ENCODE results near the gene TIMP1. TPM values are rescaled to one million over a fixed set of nuclear protein-coding genes. Genes with fewer than 3 reads are reported as not detected.

The TIMP1 gene
- 10 to 100 TPM; 50.9 to 71.3 (median 68.6) TPM for total RNA-seq
- 53.6 TPM for total RNA-seq (2013)

GRCh38 chrX:47581731-47582647 is at the start of gene TIMP1:
Gene TIMP1 (plus strand): TSS chrX:47582436. CDS start chrX:47583416, 980 bp downstream.
- WGBS (ENCODE audit: insufficient coverage): 6% methylated on average over 20 of the region's 28 CpGs
- peak within 1 kb of the TSS in 1 of 2 donors; percentile 88 for H3K27ac Mint-ChIP-seq
- peak; percentile 70 to 82 for DNase-seq
- no peaks in the 10 kb centered on the region for H3K36me3 Mint-ChIP-seq
- Histone ChIP-seq H3K9me3 (ENCODE audit: control insufficient read depth, insufficient read depth, low read length) (no peaks in the 10 kb centered on the region), H3K4me3 (ENCODE audit: low read length) (peak within 1 kb of the TSS; percentile 52), H3K36me3 (ENCODE audit: control insufficient read depth, insufficient read depth, low read length) (no peaks in the 10 kb centered on the region), H3K27me3 (ENCODE audit: control insufficient read depth, insufficient read depth, low read length) (no peaks in the 10 kb centered on the region), H3K4me1 (ENCODE audit: control insufficient read depth, insufficient read depth, low read length) (peaks cover 29% of the 10 kb centered on the region), H3K27ac (ENCODE audit: low read length) (peak within 1 kb of the TSS; percentile 59)
- H3K27me3 Mint-ChIP-seq (ENCODE audit: low read depth in 2 of 2): peaks cover 0 to 5% of the 10 kb centered on the region in 2 donors
- H3K4me1 Mint-ChIP-seq: peaks cover 20 to 39% of the 10 kb centered on the region in 2 donors
- intact Hi-C loops (cut with micrococcal nuclease): loop anchor here (1.0 to 5.0 kb wide), 2 partner anchors 35 to 53 kb away; no protein-coding TSS in a partner anchor
- no peaks in the 10 kb centered on the region for H3K9me3 Mint-ChIP-seq
- peak within 1 kb of the TSS; percentile 70 for H3K4me3 Mint-ChIP-seq
- peak; percentile 92 to 96 (median 93) for ATAC-seq
- TF ChIP-seq CTCF (IDR thresholded peaks at IDR 0.05): no peak

DNA sequence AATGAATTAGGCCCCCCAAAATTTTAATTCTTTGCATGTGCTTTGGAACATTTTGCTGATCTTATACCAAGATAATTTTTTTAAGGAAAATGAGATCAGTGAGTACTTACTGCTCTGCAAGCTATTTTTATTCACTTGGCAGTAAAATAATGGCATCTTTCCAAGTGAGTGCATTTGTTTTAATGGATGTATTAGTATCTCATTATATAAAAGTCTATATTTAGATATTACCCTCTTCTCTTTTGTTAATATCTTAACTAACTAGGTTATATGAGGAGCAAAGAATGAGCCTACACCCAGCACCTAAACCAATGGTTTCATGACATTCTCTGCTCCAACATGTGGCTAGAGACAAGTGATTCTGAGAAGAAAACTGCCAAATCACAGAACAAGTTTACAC is 42.4 kb upstream of the TIMP1 start:
- ATAC-seq: no peak
- no peak overlapping the region for H3K27ac Mint-ChIP-seq
- DNase-seq: no peak
- H3K4me3 Mint-ChIP-seq: no peak overlapping the region
- Histone ChIP-seq H3K9me3 (ENCODE audit: control insufficient read depth, insufficient read depth, low read length) (no peaks in the 10 kb centered on the region), H3K4me1 (ENCODE audit: control insufficient read depth, insufficient read depth, low read length) (peaks cover 6% of the 10 kb centered on the region), H3K27ac (ENCODE audit: low read length) (no peak overlapping the region), H3K27me3 (ENCODE audit: control insufficient read depth, insufficient read depth, low read length) (no peaks in the 10 kb centered on the region), H3K4me3 (ENCODE audit: low read length) (no peak overlapping the region), H3K36me3 (ENCODE audit: control insufficient read depth, insufficient read depth, low read length) (no peaks in the 10 kb centered on the region)
- no peaks in the 10 kb centered on the region for H3K27me3 Mint-ChIP-seq (ENCODE audit: low read depth in 2 of 2)
- H3K36me3 Mint-ChIP-seq: no peaks in the 10 kb centered on the region
- no peak for TF ChIP-seq CTCF (IDR thresholded peaks at IDR 0.05)
- intact Hi-C loops (cut with micrococcal nuclease): no loop called here
- H3K4me1 Mint-ChIP-seq: peaks cover 0 to 5% of the 10 kb centered on the region in 2 donors
- no peaks in the 10 kb centered on the region for H3K9me3 Mint-ChIP-seq

GRCh38 chrX:47540754-47541538 is 41.3 kb upstream of the TIMP1 start:
- no peak for DNase-seq
- no peak for TF ChIP-seq CTCF (IDR thresholded peaks at IDR 0.05)
- H3K27ac Mint-ChIP-seq: no peak overlapping the region

More at GRCh38 chrX:47540754-47541538, 41.3 kb upstream of the TIMP1 start:
- Histone ChIP-seq H3K4me1 (ENCODE audit: control insufficient read depth, insufficient read depth, low read length) (peaks cover 15% of the 10 kb centered on the region), H3K4me3 (ENCODE audit: low read length) (no peak overlapping the region), H3K27me3 (ENCODE audit: control insufficient read depth, insufficient read depth, low read length) (no peaks in the 10 kb centered on the region), H3K36me3 (ENCODE audit: control insufficient read depth, insufficient read depth, low read length) (no peaks in the 10 kb centered on the region), H3K27ac (ENCODE audit: low read length) (no peak overlapping the region), H3K9me3 (ENCODE audit: control insufficient read depth, insufficient read depth, low read length) (no peaks in the 10 kb centered on the region)
- H3K9me3 Mint-ChIP-seq: no peaks in the 10 kb centered on the region
- peaks cover 5 to 12% of the 10 kb centered on the region in 2 donors for H3K4me1 Mint-ChIP-seq
- no peaks in the 10 kb centered on the region for H3K27me3 Mint-ChIP-seq (ENCODE audit: low read depth in 2 of 2)
- peak overlapping the region; percentile 4 for H3K4me3 Mint-ChIP-seq
- peak in 2 of 3 donors; percentile 5 to 30 for ATAC-seq
- 46% methylated on average over 9 of the region's 15 CpGs for WGBS (ENCODE audit: insufficient coverage)
- H3K36me3 Mint-ChIP-seq: no peaks in the 10 kb centered on the region
- intact Hi-C loops (cut with micrococcal nuclease): no loop called here

Data from natural killer cell (primary cell).